ENCODE data around the gene RPL29. TPM values are rescaled to one million over a fixed set of nuclear protein-coding genes. Genes with fewer than 3 reads are reported as not detected.

Gene RPL29
- total RNA-seq, 1 donor from 2014 or later, result 836 TPM

- DNase-seq (ENCODE audit: low spot score), result no peak
Measured at GRCh38 chr3:51983578-51984268, 12.0 kb downstream of the RPL29 start.

- DNase-seq (ENCODE audit: low spot score), result peak; percentile 89
Measured at GRCh38 chr3:51982838-51983577, 12.7 kb downstream of the RPL29 start, which contains the start of gene ACY1. ACY1 (plus strand) TSS chr3:51983535; CDS start chr3:51984065, 530 bp downstream.

DNA sequence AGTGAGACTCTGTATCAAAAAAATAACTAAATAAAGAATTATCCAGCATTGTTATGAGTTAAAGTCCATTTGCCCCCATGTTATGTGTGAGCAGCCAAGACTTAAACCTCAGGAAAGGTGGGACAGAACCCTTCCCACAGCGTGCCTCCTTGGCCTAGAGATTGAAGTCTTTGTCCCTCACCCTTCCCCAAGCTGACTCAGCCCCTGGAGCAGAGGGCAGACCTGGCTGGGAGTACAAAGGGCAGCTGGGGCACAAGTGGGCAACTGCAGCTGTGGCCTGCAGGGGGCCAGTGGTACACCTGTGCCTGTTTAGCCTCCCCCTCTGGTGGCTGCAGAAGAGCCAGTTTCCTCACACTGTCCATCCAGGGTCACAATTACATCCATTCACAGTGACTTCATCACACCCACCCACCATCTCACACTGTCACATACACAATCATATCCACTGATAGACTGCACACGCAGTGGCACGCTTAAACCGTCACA is 13.3 kb downstream of the RPL29 start:
- DNase-seq (ENCODE audit: low spot score), result peak; percentile 46

DNA sequence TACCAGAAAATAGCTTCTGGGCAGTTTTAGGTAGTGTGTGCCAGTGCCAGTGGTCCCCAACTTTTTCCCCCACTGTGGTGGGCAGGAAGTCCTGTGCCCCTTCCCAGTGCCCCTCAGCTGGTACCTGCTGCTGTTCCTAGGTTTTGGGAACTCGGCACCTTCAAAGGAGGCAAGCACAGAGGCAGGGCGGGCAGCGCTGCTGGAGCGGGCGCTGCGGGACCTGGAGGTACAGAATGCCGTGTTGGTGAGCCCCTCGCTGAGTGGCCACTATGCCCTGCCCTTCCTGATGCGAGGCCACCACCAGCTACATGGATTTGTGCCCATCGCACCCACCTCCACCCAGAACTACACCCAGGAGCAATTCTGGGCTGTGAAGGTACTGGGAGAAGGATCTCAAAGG is 15.4 kb downstream of the RPL29 start:
- DNase-seq (ENCODE audit: low spot score), result no peak

DNA sequence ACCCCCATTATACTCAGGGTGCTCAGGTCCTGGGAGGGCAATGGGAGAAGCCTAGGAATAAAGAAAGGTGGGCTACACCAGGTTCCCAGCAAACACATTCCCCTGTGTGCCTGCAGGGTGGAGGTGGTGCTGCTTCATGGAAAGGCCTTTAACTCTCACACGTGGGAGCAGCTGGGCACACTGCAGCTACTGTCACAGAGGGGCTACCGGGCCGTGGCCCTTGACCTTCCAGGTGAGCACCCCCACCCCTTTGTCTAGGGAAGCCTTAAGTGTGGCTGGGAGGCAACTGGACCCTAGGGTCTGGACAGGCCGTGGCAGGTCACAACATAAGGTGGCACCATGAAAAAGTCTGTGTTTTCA is 17.6 kb downstream of the RPL29 start:
- no peak for DNase-seq (ENCODE audit: low spot score)

GRCh38 chr3:51977446-51978142 is 18.1 kb downstream of the RPL29 start:
- DNase-seq (ENCODE audit: low spot score), result no peak

DNA sequence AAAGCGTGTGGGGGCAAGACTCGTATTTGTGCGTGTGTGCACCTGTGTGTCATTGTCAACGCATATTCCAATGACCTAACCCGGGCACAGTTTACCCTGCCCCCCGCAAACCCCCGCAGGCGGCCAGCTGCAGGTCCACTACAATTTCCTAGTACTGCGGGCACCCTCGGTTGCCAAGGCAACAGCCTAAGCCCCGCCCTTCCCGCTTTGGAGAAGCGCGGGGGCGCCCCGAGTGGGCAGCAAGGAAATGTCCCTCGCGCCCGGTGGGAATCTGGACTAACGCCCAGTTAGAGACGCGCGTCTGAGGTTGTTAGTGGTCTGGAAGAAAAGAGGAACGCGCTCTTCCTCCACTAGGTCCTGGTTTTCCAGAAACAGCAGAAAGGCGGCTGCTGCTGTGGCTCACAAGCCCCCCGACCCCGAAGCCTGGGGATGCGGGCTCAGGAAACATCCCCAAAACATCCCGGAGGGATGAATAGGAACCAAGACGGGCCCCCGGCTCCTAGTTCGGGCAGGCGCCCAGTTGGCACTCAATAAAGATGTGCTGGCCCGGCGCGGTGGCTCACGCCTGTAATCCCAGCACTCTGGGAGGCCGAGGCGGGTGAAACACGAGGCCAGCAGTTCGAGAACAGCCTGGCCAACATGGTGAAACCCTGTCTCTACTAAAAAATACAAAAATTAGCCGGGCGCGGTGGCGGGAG is 19.7 kb downstream of the RPL29 start:
- DNase-seq (ENCODE audit: low spot score), result peak; percentile 62

DNA sequence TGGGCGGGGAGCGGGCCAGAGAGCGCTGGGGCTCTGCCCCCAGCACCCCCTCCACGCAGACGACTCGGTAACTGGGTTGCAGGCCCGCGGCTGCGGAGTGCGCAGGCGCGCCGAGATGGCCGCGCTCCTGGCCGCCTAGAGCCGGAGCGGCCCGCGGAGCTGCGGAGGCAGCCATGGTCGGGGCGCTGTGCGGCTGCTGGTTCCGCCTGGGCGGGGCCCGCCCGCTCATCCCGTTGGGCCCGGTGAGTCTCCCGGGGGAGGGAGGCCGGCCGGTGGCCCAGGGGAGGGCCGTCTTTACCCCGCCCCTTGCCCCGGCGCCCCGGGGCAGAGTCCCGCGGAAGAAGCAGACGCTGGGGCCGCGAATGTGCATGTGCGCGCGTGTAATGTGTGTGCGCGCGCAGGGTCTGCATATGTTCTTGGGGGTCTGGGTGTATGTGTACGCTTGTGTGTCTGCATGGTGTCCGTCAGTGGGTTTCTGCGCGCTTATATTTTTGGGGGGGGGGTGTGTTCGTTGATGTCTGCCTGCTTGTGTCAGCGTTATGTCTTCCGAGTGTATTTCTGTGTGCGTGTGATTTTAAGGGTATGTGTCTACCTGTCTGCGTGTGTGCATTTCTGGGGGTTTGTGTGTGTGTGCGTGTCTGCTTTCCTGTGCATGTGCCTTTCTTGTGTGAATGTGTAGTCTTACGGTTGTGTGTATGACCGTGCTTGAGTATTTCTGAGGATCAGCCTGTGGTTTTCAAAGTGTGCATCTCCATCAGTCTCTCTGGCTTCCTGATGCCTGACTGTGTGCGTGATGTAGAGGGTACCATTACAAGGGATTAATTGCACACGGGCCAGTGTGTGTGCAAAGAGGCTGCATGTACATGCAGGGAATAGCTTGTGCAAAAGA is 20.5 kb downstream of the RPL29 start, which contains the start of gene ABHD14A:
Gene ABHD14A (plus strand): TSS at position 102 of the 889 bp plus-strand sequence. CDS start 72 bp downstream, at position 174.
- DNase-seq (ENCODE audit: low spot score), result peak; percentile 71

- DNase-seq (ENCODE audit: low spot score), result no peak
Measured at GRCh38 chr3:51974277-51974962, 21.3 kb downstream of the RPL29 start.

DNA sequence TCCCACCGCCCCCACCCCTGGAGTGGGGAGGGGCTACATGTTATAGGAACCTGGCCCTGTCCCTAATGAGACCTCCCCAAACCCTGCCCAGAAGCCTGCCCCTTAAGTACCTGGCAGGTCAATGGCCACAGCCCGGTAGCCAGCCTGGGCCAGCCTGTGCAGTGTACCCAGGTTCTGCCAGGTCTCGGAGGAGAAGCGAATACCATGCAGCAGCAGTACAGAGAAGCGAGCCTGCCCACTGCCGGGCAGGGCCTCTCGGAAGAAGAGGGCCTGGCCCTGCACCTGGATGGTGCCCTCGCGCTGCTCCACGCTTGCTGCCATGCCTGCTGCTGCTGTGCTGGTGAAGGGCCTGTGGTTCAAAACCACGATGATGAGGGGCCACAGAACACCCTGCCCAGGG is 24.3 kb downstream of the RPL29 start:
- no peak for DNase-seq (ENCODE audit: low spot score)

- DNase-seq (ENCODE audit: low spot score), result no peak
Measured at GRCh38 chr3:51970606-51971300, 24.9 kb downstream of the RPL29 start.

DNA sequence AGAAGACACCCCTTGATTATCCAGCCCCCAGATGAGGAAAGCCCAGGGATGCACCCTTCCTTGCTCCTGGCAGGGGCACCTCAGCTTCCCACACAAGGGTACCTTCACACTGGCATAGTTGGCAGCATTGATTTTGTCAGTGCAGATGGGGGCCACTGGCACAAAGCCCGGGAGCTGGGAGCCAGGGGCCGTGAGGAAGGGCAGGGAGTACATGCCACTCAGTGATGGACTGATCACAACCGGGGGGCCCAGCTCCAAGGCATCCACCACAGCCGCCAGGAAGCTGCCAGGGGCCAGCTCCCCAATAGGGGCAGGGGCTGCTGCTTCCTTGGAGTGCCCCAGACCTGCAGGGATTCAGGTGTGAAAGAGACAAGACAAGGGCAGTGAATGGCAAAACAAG is 25.9 kb downstream of the RPL29 start:
- no peak for DNase-seq (ENCODE audit: low spot score)

GRCh38 chr3:51968883-51969678 is 26.6 kb downstream of the RPL29 start:
- DNase-seq (ENCODE audit: low spot score), result no peak

GRCh38 chr3:51968170-51968775 is 27.4 kb downstream of the RPL29 start:
- DNase-seq (ENCODE audit: low spot score), result no peak

- DNase-seq (ENCODE audit: low spot score), result peak; percentile 50
Measured at GRCh38 chr3:51967384-51968169, 28.1 kb downstream of the RPL29 start, which contains the start of gene PCBP4. PCBP4 (minus strand) TSS chr3:51967454; CDS start chr3:51961240, 6,214 bp downstream.

DNA sequence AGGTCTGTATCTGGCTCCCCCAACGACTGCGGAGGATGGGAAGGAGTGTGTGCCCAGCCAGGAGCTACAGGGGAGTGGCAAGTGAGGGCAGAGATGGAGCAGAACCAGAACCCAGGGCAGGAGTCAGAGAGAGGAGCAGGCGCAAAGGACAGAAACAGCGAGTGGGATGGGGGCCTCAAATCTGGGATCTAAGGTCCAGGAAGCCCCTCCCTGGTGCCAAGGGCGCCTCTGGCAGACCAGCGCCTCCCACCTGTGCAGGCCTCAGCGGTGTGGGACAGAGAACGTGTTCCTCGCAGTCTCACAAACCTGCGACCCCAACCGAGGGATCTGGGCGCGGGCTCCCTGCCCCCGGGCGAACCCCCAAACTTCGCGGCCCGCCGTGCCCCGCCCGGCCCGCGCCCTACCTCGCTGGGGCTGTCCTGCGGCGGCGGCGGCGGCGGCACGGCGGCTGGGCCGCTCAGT is 28.7 kb downstream of the RPL29 start:
- DNase-seq (ENCODE audit: low spot score), result no peak

GRCh38 chr3:51966486-51966885 is 29.2 kb downstream of the RPL29 start:
- DNase-seq (ENCODE audit: low spot score), result no peak
